GOT3 (cell line): ENCODE results near the gene MYO1A.

Experiments used
- DNase-seq: peaks from one replicate; lab custom pipeline; 2025; ENCODE audit warnings: mixed read lengths; lab: John Stamatoyannopoulos, UW

Gene MYO1A

GRCh38 chr12:57049890-57050289 is at the start of gene MYO1A:
TSS of gene MYO1A (minus strand) at chr12:57050129. CDS start at chr12:57048323, 1,806 bp downstream.
- no peak for DNase-seq

- no peak for DNase-seq
Measured at GRCh38 chr12:57099047-57099714, 49.3 kb upstream of the MYO1A start.

DNA sequence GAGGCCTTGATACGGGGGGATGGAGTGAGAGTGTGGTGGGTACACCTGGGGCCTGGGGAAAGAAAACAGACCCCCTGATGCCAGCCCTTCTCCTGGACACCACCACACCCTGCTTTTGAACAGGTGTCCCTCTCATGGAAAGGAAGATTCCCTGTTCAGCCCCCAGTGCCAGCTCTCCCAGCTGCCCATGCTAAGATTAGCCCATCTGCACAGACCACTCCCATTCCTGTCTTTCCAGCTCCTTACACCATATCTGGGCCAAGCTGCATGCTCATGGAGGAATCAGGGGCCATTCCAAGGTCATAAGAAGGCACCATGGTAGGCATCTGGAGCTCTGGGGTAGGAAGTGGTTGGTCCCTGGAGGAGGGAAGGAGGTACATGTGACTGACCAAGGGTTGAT is 48.6 kb upstream of the MYO1A start:
- DNase-seq = no peak

- no peak for DNase-seq
Measured at GRCh38 chr12:57097554-57097835, 47.6 kb upstream of the MYO1A start.

GRCh38 chr12:57096748-57097553 is 47.0 kb upstream of the MYO1A start:
- DNase-seq = no peak

DNA sequence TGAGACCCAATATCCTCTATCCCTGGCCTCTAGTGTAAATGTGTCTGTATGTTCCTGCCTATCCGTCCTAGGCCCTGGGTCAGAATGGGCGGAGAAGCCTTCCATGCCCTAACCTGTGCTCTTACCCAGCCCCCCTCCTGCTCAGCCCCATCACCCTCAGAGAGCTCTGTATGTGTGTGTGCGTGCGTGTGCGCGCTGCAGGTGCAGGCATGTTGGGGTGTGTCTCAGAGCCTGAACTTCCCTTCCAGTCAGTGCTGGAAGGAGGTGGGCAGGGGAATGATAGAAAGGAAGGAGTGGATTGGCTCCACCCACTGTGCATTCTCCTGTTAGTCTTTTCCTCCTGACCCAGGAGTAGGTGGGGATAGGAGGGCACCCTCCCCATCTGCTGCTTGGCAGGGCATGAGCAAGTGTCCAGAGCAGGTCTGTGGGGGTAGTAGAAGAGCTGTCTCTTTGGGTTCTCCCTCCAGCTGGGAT is 46.2 kb upstream of the MYO1A start:
- DNase-seq = no peak

DNA sequence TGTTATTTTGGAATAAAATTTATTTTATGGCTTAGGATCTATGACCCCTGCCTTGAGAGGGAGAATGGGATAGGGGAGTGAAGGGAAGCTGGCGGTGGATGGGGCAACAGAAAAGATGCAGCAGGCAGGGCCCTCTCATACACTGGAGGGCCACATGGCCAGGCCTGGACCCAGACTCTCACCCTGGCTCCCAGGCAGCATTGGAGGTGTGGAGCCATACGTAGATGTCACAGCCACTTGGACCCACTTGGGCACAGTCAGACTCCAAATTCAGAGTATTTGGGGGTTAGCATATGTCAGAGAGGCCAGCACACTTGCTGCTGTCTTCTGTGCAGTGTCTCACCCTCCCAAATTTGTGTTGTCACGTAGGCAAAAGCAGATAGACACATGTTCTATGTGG is 45.5 kb upstream of the MYO1A start:
- DNase-seq = no peak

GRCh38 chr12:57094208-57095160 is 44.6 kb upstream of the MYO1A start:
- no peak for DNase-seq

DNA sequence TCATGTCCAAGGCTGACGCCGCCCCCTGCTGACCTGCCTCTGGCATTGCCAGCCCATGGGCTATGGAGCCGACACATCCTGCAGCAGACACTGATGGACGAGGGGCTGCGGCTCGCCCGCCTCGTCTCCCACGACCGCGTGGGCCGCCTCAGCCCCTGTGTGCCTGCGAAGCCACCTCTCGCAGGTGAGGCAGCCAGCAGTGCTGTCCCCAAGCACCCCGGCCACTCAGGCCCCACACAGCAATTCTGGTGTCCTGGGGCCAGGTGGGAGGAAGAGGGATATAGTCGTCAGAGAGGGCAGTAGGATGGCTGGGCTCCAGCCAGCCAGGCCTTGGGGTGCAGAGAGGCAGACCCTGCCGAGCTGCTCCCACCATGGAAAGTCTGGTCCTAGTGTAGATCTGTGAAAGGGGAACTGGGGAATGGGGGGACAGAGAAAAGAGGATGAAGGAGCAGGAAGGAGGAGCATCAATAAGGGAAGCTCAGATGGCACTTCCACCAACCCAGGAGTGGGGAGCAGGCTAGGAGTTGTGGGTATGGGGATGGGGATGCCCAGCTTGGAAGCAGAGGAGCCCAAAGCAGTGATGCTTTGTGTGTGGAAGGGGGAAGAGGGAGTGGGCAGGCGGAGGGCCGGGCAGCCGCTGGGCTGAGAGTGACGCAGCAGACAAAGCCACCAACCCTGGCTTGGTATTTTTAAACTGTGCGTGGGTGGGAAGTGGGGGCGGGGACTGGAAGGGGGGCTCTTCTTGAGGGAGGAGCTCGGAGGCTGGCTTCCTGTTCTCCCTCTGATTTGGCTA is 43.7 kb upstream of the MYO1A start:
- no peak for DNase-seq

DNA sequence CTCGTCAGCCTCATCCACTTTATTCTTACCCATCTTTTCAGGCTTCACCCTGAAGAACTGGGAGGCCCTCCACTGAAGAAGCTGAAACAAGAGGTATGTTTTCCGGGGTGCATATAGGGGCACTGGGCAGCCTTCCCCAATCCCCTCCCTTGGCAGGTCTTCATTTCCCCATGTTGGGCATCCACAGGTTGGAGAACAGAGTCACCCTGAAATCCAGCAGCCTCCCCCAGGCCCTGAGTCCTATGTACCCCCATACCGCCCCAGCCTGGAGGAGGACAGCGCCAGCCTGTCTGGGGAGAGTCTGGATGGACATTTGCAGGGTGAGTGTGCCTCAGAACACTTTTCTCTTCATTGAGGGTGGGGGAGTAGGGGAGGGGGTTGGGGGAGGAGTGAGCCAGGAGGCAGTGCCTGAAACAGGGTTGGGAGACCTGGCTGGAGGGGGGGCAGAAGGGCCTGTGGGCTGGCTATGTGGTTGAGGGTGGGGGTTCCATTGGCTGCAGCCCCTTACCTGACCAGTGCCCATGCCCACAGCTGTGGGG is 43.0 kb upstream of the MYO1A start:
- no peak for DNase-seq

DNA sequence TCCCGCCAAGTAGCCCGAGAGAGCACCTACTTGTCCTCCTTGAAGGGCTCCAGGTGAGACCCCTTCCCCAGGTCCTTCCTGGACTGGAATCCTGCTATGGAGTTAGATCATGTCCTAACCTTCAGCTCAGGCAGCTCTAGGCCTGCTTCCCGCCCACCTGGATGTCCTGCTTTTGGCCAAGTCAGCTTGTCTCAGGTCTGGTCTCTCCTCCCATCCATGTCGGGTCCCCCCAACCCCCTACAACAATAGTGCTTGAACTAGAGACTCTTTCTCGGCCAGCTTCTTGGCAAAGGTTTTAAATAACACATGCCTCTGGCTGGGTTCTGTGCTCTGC is 42.6 kb upstream of the MYO1A start:
- DNase-seq = no peak

GRCh38 chr12:57091638-57092528 is 42.0 kb upstream of the MYO1A start:
- no peak for DNase-seq

DNA sequence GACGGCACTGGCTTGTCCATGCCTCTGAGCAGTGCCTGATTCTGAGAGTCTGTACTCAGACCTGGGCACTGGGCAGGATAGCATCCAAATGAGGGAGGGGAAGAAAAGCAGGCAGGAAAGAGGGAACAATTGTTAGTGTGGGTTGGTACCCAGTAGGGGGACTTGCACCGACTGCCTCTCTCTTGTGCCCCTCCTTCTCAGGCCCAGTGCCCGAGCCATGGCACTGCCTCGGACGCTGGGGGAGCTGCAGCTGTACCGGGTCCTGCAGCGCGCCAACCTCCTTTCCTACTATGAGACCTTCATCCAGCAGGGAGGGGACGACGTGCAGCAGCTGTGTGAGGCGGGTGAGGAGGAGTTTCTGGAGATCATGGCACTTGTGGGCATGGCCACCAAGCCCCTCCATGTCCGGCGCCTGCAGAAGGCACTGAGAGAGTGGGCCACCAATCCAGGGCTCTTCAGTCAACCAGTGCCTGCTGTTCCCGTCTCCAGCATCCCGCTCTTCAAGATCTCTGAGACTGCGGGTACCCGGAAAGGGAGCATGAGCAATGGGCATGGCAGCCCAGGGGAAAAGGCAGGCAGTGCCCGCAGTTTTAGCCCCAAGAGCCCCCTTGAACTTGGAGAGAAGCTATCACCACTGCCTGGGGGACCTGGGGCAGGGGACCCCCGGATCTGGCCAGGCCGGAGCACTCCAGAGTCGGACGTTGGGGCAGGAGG is 41.2 kb upstream of the MYO1A start:
- no peak for DNase-seq

DNA sequence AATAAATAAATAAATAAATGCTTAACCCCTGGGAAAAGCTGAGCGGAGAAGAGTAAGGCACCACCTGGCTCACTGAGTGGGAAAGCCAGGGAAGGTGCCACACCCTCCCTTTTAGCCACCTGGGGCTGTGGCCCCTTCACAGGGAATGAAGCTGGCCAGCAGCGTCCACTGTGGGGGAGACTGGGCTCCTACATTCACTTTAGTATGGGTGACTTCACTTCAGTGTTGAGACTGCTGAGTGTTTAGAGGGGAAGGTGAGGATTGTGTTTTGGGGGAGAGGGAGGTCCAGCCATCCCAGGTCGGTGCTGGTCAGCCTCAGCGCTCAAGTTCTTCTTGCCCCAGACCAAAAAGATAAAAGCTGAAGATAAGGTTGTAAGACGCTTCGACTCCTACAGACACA is 40.6 kb upstream of the MYO1A start:
- no peak for DNase-seq

GRCh38 chr12:57089271-57090245 is 39.6 kb upstream of the MYO1A start:
- no peak for DNase-seq

- peak; percentile 72 for DNase-seq
Measured at GRCh38 chr12:57088354-57089270, 38.7 kb upstream of the MYO1A start, which contains the start of gene NAB2. TSS of gene NAB2 (plus strand) at chr12:57089114. CDS start at chr12:57089272, 158 bp downstream.

DNA sequence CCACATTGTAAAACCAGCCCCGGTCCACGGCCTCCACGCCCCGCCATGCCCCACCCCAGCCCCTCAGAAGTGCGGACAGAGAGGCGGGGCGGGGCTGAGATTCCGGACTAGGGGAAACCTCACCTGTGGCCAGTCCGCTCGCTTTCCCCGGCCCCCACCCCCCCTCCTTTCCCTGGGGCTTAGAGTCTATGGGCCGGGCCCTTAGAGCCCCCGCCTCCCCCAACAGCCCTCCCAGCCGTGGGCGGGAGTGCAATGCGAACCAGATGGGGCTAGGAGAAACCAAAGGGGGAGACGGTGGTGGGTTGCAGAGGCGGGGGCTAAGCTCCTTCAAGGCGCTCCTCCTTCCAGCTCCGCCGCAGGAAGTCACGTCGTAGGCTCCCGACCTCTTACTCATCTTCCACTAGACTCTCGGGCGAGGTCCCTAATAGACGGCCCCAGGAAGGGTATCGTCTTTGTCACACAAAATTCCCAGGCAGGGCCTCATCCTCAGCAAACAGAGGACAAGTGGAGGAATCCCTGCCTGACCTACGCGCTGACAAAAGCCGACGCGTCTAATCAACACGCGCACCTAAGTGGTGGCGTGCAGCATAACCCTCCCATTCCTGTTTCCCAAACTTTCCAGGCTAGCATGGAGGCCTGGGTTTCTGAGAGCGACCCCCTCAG is 37.9 kb upstream of the MYO1A start:
- peak; percentile 45 for DNase-seq
